Measurements from ENCODE around the gene NHERF2.

The NHERF2 gene

GRCh38 chr16:2061526-2061925 is 34.8 kb downstream of the NHERF2 start:
- no peaks in the 10 kb centered on the region for H3K9me3 ChIP-seq (ENCODE audit: insufficient read depth, low read length)
- no peaks in the 10 kb centered on the region for H3F3A ChIP-seq (ENCODE audit: insufficient read depth)
- H3K27me3 ChIP-seq (ENCODE audit: low read length), result no peaks in the 10 kb centered on the region
- no peak overlapping the region for H3K27ac ChIP-seq (ENCODE audit: low read depth, low read length)
- no peak overlapping the region for H3K4me2 ChIP-seq (ENCODE audit: low read depth, low read length, poor library complexity, severe bottlenecking)
- no peak overlapping the region for H3K9ac ChIP-seq (ENCODE audit: low read length)
- no peak overlapping the region for H3K4me3 ChIP-seq (ENCODE audit: insufficient read depth, low read length, poor library complexity, severe bottlenecking)
- H3K79me2 ChIP-seq (ENCODE audit: insufficient read depth, low read length), result no peaks in the 10 kb centered on the region
- no peaks in the 10 kb centered on the region for H3K36me3 ChIP-seq (ENCODE audit: low read length)
- TF ChIP-seq, protein P1, sequence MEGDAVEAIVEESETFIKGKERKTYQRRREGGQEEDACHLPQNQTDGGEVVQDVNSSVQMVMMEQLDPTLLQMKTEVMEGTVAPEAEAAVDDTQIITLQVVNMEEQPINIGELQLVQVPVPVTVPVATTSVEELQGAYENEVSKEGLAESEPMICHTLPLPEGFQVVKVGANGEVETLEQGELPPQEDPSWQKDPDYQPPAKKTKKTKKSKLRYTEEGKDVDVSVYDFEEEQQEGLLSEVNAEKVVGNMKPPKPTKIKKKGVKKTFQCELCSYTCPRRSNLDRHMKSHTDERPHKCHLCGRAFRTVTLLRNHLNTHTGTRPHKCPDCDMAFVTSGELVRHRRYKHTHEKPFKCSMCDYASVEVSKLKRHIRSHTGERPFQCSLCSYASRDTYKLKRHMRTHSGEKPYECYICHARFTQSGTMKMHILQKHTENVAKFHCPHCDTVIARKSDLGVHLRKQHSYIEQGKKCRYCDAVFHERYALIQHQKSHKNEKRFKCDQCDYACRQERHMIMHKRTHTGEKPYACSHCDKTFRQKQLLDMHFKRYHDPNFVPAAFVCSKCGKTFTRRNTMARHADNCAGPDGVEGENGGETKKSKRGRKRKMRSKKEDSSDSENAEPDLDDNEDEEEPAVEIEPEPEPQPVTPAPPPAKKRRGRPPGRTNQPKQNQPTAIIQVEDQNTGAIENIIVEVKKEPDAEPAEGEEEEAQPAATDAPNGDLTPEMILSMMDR (IDR thresholded peaks at IDR 0.05; ENCODE audit: insufficient read depth, low read length, poor library complexity, severe bottlenecking), result no peak
- no peak for TF ChIP-seq EZH2phosphoT487 (conservative IDR thresholded peaks at IDR 0.05; ENCODE audit: low read length)
- no peaks in the 10 kb centered on the region for H4K20me1 ChIP-seq (ENCODE audit: low read depth, low read length)
- no peak overlapping the region for H2AFZ ChIP-seq (ENCODE audit: low read depth, low read length, severe bottlenecking)
- H3K9me2 ChIP-seq (replicated peaks; ENCODE audit: insufficient read depth, low read length), result no peaks in the 10 kb centered on the region

- H3K4me2 ChIP-seq (ENCODE audit: low read depth, low read length, poor library complexity, severe bottlenecking), result no peak overlapping the region
- H3K4me3 ChIP-seq (ENCODE audit: insufficient read depth, low read length, poor library complexity, severe bottlenecking), result no peak overlapping the region
- H3K9me2 ChIP-seq (replicated peaks; ENCODE audit: insufficient read depth, low read length), result no peaks in the 10 kb centered on the region
- no peak overlapping the region for H3K27ac ChIP-seq (ENCODE audit: low read depth, low read length)
- no peaks in the 10 kb centered on the region for H3F3A ChIP-seq (ENCODE audit: insufficient read depth)
- no peaks in the 10 kb centered on the region for H4K20me1 ChIP-seq (ENCODE audit: low read depth, low read length)
- H3K9me3 ChIP-seq (ENCODE audit: insufficient read depth, low read length), result no peaks in the 10 kb centered on the region
- H2AFZ ChIP-seq (ENCODE audit: low read depth, low read length, severe bottlenecking), result no peak overlapping the region
- H3K36me3 ChIP-seq (ENCODE audit: low read length), result no peaks in the 10 kb centered on the region
- TF ChIP-seq EZH2phosphoT487 (conservative IDR thresholded peaks at IDR 0.05; ENCODE audit: low read length), result no peak
- TF ChIP-seq, protein P1 (IDR thresholded peaks at IDR 0.05; ENCODE audit: insufficient read depth, low read length, poor library complexity, severe bottlenecking), result no peak
- no peaks in the 10 kb centered on the region for H3K79me2 ChIP-seq (ENCODE audit: insufficient read depth, low read length)
- H3K9ac ChIP-seq (ENCODE audit: low read length), result no peak overlapping the region
- H3K27me3 ChIP-seq (ENCODE audit: low read length), result no peaks in the 10 kb centered on the region
Observed at GRCh38 chr16:2062801-2063200, 36.1 kb downstream of the NHERF2 start.

DNA sequence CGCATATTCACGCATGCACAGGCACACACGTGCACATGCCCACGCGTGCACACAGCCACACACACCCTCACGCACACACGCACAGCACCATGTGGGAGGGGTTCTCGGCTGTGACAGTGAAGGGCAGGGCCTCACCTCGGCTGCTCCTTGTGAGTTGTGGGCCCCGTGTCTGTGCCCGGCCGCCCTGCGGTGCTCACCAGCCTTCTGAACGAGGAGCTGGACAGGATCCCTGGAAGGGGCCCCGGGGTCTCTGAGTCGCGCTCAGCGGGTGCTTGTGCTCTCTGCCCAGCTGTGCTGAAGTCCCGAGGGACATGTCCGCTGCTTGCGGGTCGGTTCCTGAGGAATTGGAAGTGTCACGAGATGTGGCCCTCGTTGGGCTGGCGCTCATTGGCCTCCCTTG is 37.2 kb downstream of the NHERF2 start:
- Histone ChIP-seq H4K20me1 (ENCODE audit: low read depth, low read length) (no peaks in the 10 kb centered on the region), H3K9me3 (ENCODE audit: insufficient read depth, low read length) (no peaks in the 10 kb centered on the region), H3K79me2 (ENCODE audit: insufficient read depth, low read length) (no peaks in the 10 kb centered on the region), H3K27me3 (ENCODE audit: low read length) (no peaks in the 10 kb centered on the region), H3K4me2 (ENCODE audit: low read depth, low read length, poor library complexity, severe bottlenecking) (no peak overlapping the region), H3K36me3 (ENCODE audit: low read length) (no peaks in the 10 kb centered on the region), H2AFZ (ENCODE audit: low read depth, low read length, severe bottlenecking) (no peak overlapping the region), H3K27ac (ENCODE audit: low read depth, low read length) (no peak overlapping the region), H3K4me3 (ENCODE audit: insufficient read depth, low read length, poor library complexity, severe bottlenecking) (no peak overlapping the region), H3F3A (ENCODE audit: insufficient read depth) (no peaks in the 10 kb centered on the region), H3K9ac (ENCODE audit: low read length) (no peak overlapping the region), H3K9me2 (replicated peaks; ENCODE audit: insufficient read depth, low read length) (no peaks in the 10 kb centered on the region)
- TF ChIP-seq, protein P1 (IDR thresholded peaks at IDR 0.05; ENCODE audit: insufficient read depth, low read length, poor library complexity, severe bottlenecking), result no peak
- no peak for TF ChIP-seq EZH2phosphoT487 (conservative IDR thresholded peaks at IDR 0.05; ENCODE audit: low read length)
